Panc1 (cell line): ENCODE data around the gene CACNA1G. TPM values are rescaled to one million over a fixed set of nuclear protein-coding genes. Genes with fewer than 3 reads are reported as not detected.

Experiments used
- ATAC-seq: fragments of 200-7000 bp; cut with Tn5 transposase; 2 replicates; pipeline ENCODE4 v1.9.1; 2020; ENCODE audit warnings: mild to moderate bottlenecking, moderate library complexity
- BruUV-seq: library from RNA; stranded (reverse); fragments of 400-500 nt; replicated peaks from 2 replicates; lab custom pipeline; 2021; lab: Mats Ljungman, UMichigan
- CTCF ChIA-PET: fragments of 300-600 bp; sonication (Branson Sonifier 250); formaldehyde crosslinking; loops from one replicate; lab custom pipeline; 2022; ENCODE audit warnings: antibody characterized with exemption; lab: Charles Lee
- POLR2A ChIA-PET: fragments of 300-600 bp; sonication (Branson Sonifier 250); formaldehyde crosslinking; loops from one replicate; lab custom pipeline; 2022; ENCODE audit warnings: antibody characterized with exemption; lab: Charles Lee
- DNase-seq: peaks from one replicate; pipeline ENCODE4 v3.0.0-alpha.2; 2010; ENCODE audit warnings: low read depth, low spot score
- H3K27ac ChIP-seq: 2 replicates; pipeline ENCODE4 v1.5.1; 2011; ENCODE audit warnings: mild to moderate bottlenecking, low read length, inconsistent platforms
- H3K27me3 ChIP-seq: fragments of 200-500 bp; sonication (Bioruptor generic); 2 replicates; pipeline ENCODE4 v1.6.0; 2014; ENCODE audit warnings: low read length, inconsistent platforms; ENCODE audit not compliant: control insufficient read depth, insufficient read depth
- H3K36me3 ChIP-seq: fragments of 200-500 bp; sonication (Bioruptor generic); 2 replicates; pipeline ENCODE4 v1.5.1; 2014; ENCODE audit warnings: inconsistent platforms, mild to moderate bottlenecking, low read length, moderate library complexity; ENCODE audit not compliant: control insufficient read depth, insufficient read depth
- H3K4me1 ChIP-seq: 2 replicates; pipeline ENCODE4 v1.5.1; 2011; ENCODE audit warnings: inconsistent platforms, mild to moderate bottlenecking, low read length, moderate library complexity; ENCODE audit not compliant: control insufficient read depth, insufficient read depth
- H3K4me3 ChIP-seq, 2 experiments: 2 replicates each; pipeline ENCODE4 v1.5.1; 2011 to 2012; ENCODE audit warnings: low read depth in 2 of 2, low read length in 2 of 2, mild to moderate bottlenecking in 2 of 2, inconsistent platforms in 1 of 2, moderate library complexity in 1 of 2
- H3K9me3 ChIP-seq: fragments of 200-500 bp; sonication (Bioruptor generic); 2 replicates; pipeline ENCODE4 v1.5.1; 2014; ENCODE audit warnings: low read depth, mild to moderate bottlenecking, inconsistent platforms, low read length, moderate library complexity; ENCODE audit not compliant: control insufficient read depth, insufficient read depth
- POLR2AphosphoS5 ChIP-seq: IDR thresholded peaks from 2 replicates; pipeline ENCODE4 v1.6.1; 2012; ENCODE audit warnings: mild to moderate bottlenecking, low read depth, low read length, moderate library complexity
- REST ChIP-seq, 2 experiments: IDR thresholded peaks; 2 replicates each; pipeline ENCODE4 v1.6.1; 2011 to 2012; ENCODE audit warnings: low read depth in 2 of 2, control low read depth in 1 of 2, low read length in 1 of 2, mild to moderate bottlenecking in 1 of 2, moderate library complexity in 1 of 2; ENCODE audit not compliant: insufficient read depth in 1 of 2
- SIN3A ChIP-seq: IDR thresholded peaks from 2 replicates; pipeline ENCODE4 v1.6.1; 2012; ENCODE audit warnings: low read depth, mild to moderate bottlenecking, low read length, moderate library complexity, borderline replicate concordance; ENCODE audit not compliant: insufficient read depth
- TCF7L2 ChIP-seq: IDR thresholded peaks from 2 replicates; pipeline ENCODE4 v1.6.1; 2011; ENCODE audit warnings: mild to moderate bottlenecking, low read depth, low read length, inconsistent platforms
- in situ Hi-C: cut with HindIII; loops from 2 replicates; pipeline ENCODE4 v1.10.0; 2016; ENCODE audit warnings: low sequenced_read_pairs, low pct_unique_long_range_greater_than_20kb
- intact Hi-C: fragments of 100-400 bp; cut with micrococcal nuclease; formaldehyde crosslinking; loops from one replicate; pipeline ENCODE4 v1.10.0; 2022; ENCODE audit not compliant: unreplicated experiment
- total RNA-seq: library from RNA; stranded (reverse); gene quantifications from one replicate; pipeline ENCODE4 v1.2.1, GENCODE V29; 2021; ENCODE audit not compliant: unreplicated experiment
- TF ChIP-seq, protein P1 (sequence below): fragments of 450-650 bp; IDR thresholded peaks from 2 replicates; pipeline ENCODE4 v1.5.1; 2017; ENCODE audit warnings: mild to moderate bottlenecking

The CACNA1G gene
- total RNA-seq, 1 experiment from 2014 or later = 10.0 TPM

- H3K27me3 ChIP-seq = no peaks in the 10 kb centered on the region
- BruUV-seq = no TSS peak
- in situ Hi-C loops (no loop called here), intact Hi-C loops (no loop called here)
- no peak overlapping the region for H3K4me3 ChIP-seq
- H3K36me3 ChIP-seq = no peaks in the 10 kb centered on the region; the same call in 1 of the 2 replicates
- ChIA-PET POLR2A (no interaction called here), CTCF (no interaction called here)
- peaks cover 3% of the 10 kb centered on the region for H3K4me1 ChIP-seq
- TF ChIP-seq SIN3A (no peak), REST (IDR thresholded peaks at IDR 0.05; ENCODE audit: insufficient read depth in 1 of 2, low read depth in 2 of 2, low read length in 1 of 2) (no peak), TCF7L2 (no peak), POLR2AphosphoS5 (no peak)
- TF ChIP-seq, protein P1, sequence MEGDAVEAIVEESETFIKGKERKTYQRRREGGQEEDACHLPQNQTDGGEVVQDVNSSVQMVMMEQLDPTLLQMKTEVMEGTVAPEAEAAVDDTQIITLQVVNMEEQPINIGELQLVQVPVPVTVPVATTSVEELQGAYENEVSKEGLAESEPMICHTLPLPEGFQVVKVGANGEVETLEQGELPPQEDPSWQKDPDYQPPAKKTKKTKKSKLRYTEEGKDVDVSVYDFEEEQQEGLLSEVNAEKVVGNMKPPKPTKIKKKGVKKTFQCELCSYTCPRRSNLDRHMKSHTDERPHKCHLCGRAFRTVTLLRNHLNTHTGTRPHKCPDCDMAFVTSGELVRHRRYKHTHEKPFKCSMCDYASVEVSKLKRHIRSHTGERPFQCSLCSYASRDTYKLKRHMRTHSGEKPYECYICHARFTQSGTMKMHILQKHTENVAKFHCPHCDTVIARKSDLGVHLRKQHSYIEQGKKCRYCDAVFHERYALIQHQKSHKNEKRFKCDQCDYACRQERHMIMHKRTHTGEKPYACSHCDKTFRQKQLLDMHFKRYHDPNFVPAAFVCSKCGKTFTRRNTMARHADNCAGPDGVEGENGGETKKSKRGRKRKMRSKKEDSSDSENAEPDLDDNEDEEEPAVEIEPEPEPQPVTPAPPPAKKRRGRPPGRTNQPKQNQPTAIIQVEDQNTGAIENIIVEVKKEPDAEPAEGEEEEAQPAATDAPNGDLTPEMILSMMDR = no peak
- no peak for ATAC-seq
- DNase-seq = no peak
- no peaks in the 10 kb centered on the region for H3K9me3 ChIP-seq
- H3K27ac ChIP-seq = no peak overlapping the region
Measured at GRCh38 chr17:50618300-50618699, 57.8 kb downstream of the CACNA1G start.

- no TSS peak for BruUV-seq
- Histone ChIP-seq H3K9me3 (no peaks in the 10 kb centered on the region), H3K27ac (no peak overlapping the region), H3K27me3 (no peaks in the 10 kb centered on the region), H3K4me3 (no peak overlapping the region), H3K4me1 (peaks cover 6% of the 10 kb centered on the region), H3K36me3 (no peaks in the 10 kb centered on the region)
- ATAC-seq (no peak), DNase-seq (no peak)
- intact Hi-C loops (no loop called here), in situ Hi-C loops (no loop called here)
- TF ChIP-seq POLR2AphosphoS5 (no peak), SIN3A (no peak), REST (IDR thresholded peaks at IDR 0.05; ENCODE audit: insufficient read depth in 1 of 2, low read depth in 2 of 2, low read length in 1 of 2) (no peak), TCF7L2 (no peak)
- TF ChIP-seq, protein P1 = no peak
- CTCF ChIA-PET = no interaction called here
- POLR2A ChIA-PET = no interaction called here
Measured at GRCh38 chr17:50618941-50619340, 58.4 kb downstream of the CACNA1G start.
